Neural progenitor cell (in vitro differentiated cells): ENCODE measurements around the gene BCAS2.

Experiments
- EZH2 ChIP-seq: fragments of 200-600 bp; sonication (generic); IDR thresholded peaks from 2 replicates; pipeline ENCODE4 v1.6.1; 2017; ENCODE audit warnings: antibody characterized with exemption, mild to moderate bottlenecking, moderate library complexity
- TF ChIP-seq, protein P1 (sequence below): fragments of 200-600 bp; sonication (generic); IDR thresholded peaks from 2 replicates; pipeline ENCODE4 v1.5.1; 2017; ENCODE audit warnings: antibody characterized with exemption, mild to moderate bottlenecking

DNA sequence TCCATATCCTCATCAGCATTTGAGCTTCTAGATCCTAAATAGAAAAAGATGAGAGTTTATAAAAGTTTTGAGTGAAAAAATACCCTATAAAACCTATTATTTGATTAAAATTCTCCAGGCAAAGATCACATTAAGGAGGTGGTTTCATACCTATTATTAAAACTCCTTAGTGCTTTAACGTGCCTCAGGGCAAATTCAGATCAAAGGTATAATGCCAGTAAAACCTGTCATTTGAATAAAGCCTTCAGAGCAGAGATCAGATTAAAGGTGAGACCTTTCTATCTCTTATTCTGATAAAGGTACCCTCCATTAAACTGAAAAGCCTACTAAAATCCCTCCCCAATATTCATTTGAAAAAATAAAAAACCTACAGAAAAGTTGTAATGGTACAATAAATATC is 36.1 kb downstream of the BCAS2 start:
- TF ChIP-seq EZH2: no peak
- TF ChIP-seq, protein P1, sequence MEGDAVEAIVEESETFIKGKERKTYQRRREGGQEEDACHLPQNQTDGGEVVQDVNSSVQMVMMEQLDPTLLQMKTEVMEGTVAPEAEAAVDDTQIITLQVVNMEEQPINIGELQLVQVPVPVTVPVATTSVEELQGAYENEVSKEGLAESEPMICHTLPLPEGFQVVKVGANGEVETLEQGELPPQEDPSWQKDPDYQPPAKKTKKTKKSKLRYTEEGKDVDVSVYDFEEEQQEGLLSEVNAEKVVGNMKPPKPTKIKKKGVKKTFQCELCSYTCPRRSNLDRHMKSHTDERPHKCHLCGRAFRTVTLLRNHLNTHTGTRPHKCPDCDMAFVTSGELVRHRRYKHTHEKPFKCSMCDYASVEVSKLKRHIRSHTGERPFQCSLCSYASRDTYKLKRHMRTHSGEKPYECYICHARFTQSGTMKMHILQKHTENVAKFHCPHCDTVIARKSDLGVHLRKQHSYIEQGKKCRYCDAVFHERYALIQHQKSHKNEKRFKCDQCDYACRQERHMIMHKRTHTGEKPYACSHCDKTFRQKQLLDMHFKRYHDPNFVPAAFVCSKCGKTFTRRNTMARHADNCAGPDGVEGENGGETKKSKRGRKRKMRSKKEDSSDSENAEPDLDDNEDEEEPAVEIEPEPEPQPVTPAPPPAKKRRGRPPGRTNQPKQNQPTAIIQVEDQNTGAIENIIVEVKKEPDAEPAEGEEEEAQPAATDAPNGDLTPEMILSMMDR: no peak
